Midbrain (tissue), 1 donor: ENCODE data around the gene FAM120A.

Source experiments
- DNase-seq: peaks from one replicate; lab custom pipeline; 2025; lab: John Stamatoyannopoulos, UW

The FAM120A gene

GRCh38 chr9:93577975-93578682, 126.6 kb downstream of the FAM120A start:
- no peak for DNase-seq

- no peak for DNase-seq
Measured at GRCh38 chr9:93578844-93579243, 127.4 kb downstream of the FAM120A start.

GRCh38 chr9:93579711-93580516, 128.4 kb downstream of the FAM120A start:
- DNase-seq: no peak

- DNase-seq: no peak
Measured at GRCh38 chr9:93580654-93581380, 129.3 kb downstream of the FAM120A start.

- no peak for DNase-seq
Measured at GRCh38 chr9:93582115-93582514, 130.6 kb downstream of the FAM120A start.

GRCh38 chr9:93582550-93582949, 131.1 kb downstream of the FAM120A start:
- no peak for DNase-seq

GRCh38 chr9:93585259-93585658, 133.8 kb downstream of the FAM120A start:
- no peak for DNase-seq

GRCh38 chr9:93585695-93586094, 134.2 kb downstream of the FAM120A start:
- DNase-seq: no peak

GRCh38 chr9:93586290-93587057, 135.0 kb downstream of the FAM120A start:
- DNase-seq: no peak

GRCh38 chr9:93587284-93587650, 135.8 kb downstream of the FAM120A start:
- no peak for DNase-seq

GRCh38 chr9:93587651-93588347, 136.3 kb downstream of the FAM120A start:
- DNase-seq: no peak

GRCh38 chr9:93588641-93589609, 137.4 kb downstream of the FAM120A start:
- DNase-seq: no peak

GRCh38 chr9:93589688-93590087, 138.2 kb downstream of the FAM120A start:
- no peak for DNase-seq

GRCh38 chr9:93590609-93591234, 139.2 kb downstream of the FAM120A start:
- no peak for DNase-seq

- no peak for DNase-seq
Measured at GRCh38 chr9:93591301-93592007, 140.0 kb downstream of the FAM120A start.

- DNase-seq: no peak
Measured at GRCh38 chr9:93592008-93592642, 140.6 kb downstream of the FAM120A start.

GRCh38 chr9:93592643-93593021, 141.1 kb downstream of the FAM120A start:
- no peak for DNase-seq

GRCh38 chr9:93593144-93593658, 141.7 kb downstream of the FAM120A start:
- DNase-seq: no peak
